HepG2 (cell line): ENCODE results near the gene DNAL4. TPM values are rescaled to one million over a fixed set of nuclear protein-coding genes. Genes with fewer than 3 reads are reported as not detected.

ENCODE experiments used
- ARNT2 ChIP-seq: sonication (generic); formaldehyde crosslinking; IDR thresholded peaks from 2 replicates; pipeline ENCODE4 v1.8.0; 2022; ENCODE audit warnings: mild to moderate bottlenecking, low read depth, missing genetic modification reagents, moderate library complexity
- CCDC6 ChIP-seq: sonication (generic); formaldehyde crosslinking; IDR thresholded peaks from 2 replicates; pipeline ENCODE4 v1.8.1; 2022; ENCODE audit warnings: mild to moderate bottlenecking, missing genetic modification reagents, moderate library complexity
- CEBPG ChIP-seq: IDR thresholded peaks from 2 replicates; pipeline ENCODE4 v1.6.1; 2016
- CREM ChIP-seq, 2 experiments: sonication (generic) in 1 of 2; formaldehyde crosslinking in 1 of 2; IDR thresholded peaks; 2 replicates each; pipeline versions ENCODE4 v1.4.0 to v1.6.1; 2016 to 2020; ENCODE audit warnings: antibody characterized with exemption in 1 of 2, mild to moderate bottlenecking in 1 of 2, missing genetic modification reagents in 1 of 2
- FOXK2 ChIP-seq: fragments of 450-650 bp; IDR thresholded peaks from 2 replicates; pipeline ENCODE4 v1.6.1; 2016
- JUN ChIP-seq: sonication (generic); formaldehyde crosslinking; IDR thresholded peaks from 2 replicates; pipeline ENCODE4 v1.4.0; 2020; ENCODE audit warnings: mild to moderate bottlenecking, missing genetic modification reagents
- KDM5B ChIP-seq: sonication (generic); formaldehyde crosslinking; IDR thresholded peaks from 2 replicates; pipeline ENCODE4 v1.4.0; 2020; ENCODE audit warnings: missing genetic modification reagents, mild to moderate bottlenecking, borderline replicate concordance
- RARG ChIP-seq: sonication (generic); formaldehyde crosslinking; IDR thresholded peaks from 2 replicates; pipeline ENCODE4 v1.4.0; 2020; ENCODE audit warnings: low read depth, mild to moderate bottlenecking, missing genetic modification reagents
- RELA ChIP-seq: sonication (generic); formaldehyde crosslinking; IDR thresholded peaks from 2 replicates; pipeline ENCODE4 v1.4.0; 2020; ENCODE audit warnings: missing genetic modification reagents
- SPEN ChIP-seq: sonication (generic); formaldehyde crosslinking; IDR thresholded peaks from 2 replicates; pipeline ENCODE4 v1.5.1; 2020; ENCODE audit warnings: low read depth, mild to moderate bottlenecking, missing genetic modification reagents
- ZFP36L2 ChIP-seq: sonication (generic); formaldehyde crosslinking; IDR thresholded peaks from 2 replicates; pipeline ENCODE4 v1.4.0; 2020; ENCODE audit warnings: missing genetic modification reagents
- ZNF234 ChIP-seq: sonication (generic); formaldehyde crosslinking; conservative IDR thresholded peaks from 2 replicates; pipeline ENCODE4 v1.5.1; 2020; ENCODE audit warnings: mild to moderate bottlenecking, missing genetic modification reagents
- ZNF260 ChIP-seq: sonication (generic); formaldehyde crosslinking; IDR thresholded peaks from 2 replicates; pipeline ENCODE4 v1.4.0; 2020; ENCODE audit warnings: missing genetic modification reagents, low read depth, mild to moderate bottlenecking, borderline replicate concordance
- ZNF468 ChIP-seq: sonication (generic); formaldehyde crosslinking; IDR thresholded peaks from 2 replicates; pipeline ENCODE4 v1.8.0; 2022; ENCODE audit warnings: mild to moderate bottlenecking, moderate library complexity, missing genetic modification reagents
- ZNF484 ChIP-seq: sonication (generic); formaldehyde crosslinking; IDR thresholded peaks from 2 replicates; pipeline ENCODE4 v1.5.1; 2020; ENCODE audit warnings: mild to moderate bottlenecking, low read depth, missing genetic modification reagents, borderline replicate concordance
- ZNF543 ChIP-seq: sonication (generic); formaldehyde crosslinking; IDR thresholded peaks from 2 replicates; pipeline ENCODE4 v1.4.0; 2020; ENCODE audit warnings: mild to moderate bottlenecking, missing genetic modification reagents
- ZNF567 ChIP-seq: sonication (generic); formaldehyde crosslinking; IDR thresholded peaks from 2 replicates; pipeline ENCODE4 v1.8.1; 2023; ENCODE audit warnings: mild to moderate bottlenecking, missing genetic modification reagents, borderline replicate concordance
- ZNF747 ChIP-seq: sonication (generic); formaldehyde crosslinking; IDR thresholded peaks from 2 replicates; pipeline ENCODE4 v1.8.1; 2023; ENCODE audit warnings: missing genetic modification reagents, mild to moderate bottlenecking, borderline replicate concordance
- ZNF775 ChIP-seq: sonication (generic); formaldehyde crosslinking; IDR thresholded peaks from 2 replicates; pipeline ENCODE4 v1.4.0; 2020; ENCODE audit warnings: missing genetic modification reagents, mild to moderate bottlenecking, moderate library complexity, borderline replicate concordance
- polyA plus RNA-seq, 8 experiments: library from polyadenylated mRNA; depleted of rRNA in 3 of 8; stranded (reverse) in 7 of 8; unstranded in 1 of 8; fragments of >200 nt; fragmentation: Illumina TruSeq in 4 of 8; extraction: Trizol in 4 of 8; gene quantifications; 2 replicates each; pipeline versions ENCODE4 v1.2.1 to v1.2.3, GENCODE V29; 2011 to 2016; ENCODE audit warnings: low read depth in 4 of 8, missing spikeins in 1 of 8, mixed read lengths in 1 of 8; ENCODE audit not compliant: insufficient read depth in 1 of 8
- total RNA-seq, 5 experiments: library from RNA; depleted of rRNA; stranded (reverse); fragments of >200 nt; fragmentation: Illumina TruSeq; extraction: Trizol; gene quantifications; 2 replicates each; pipeline ENCODE4 v1.2.3, GENCODE V29; 2016; ENCODE audit warnings: low read depth in 1 of 5
- TF ChIP-seq, protein P1 (sequence below), 2 experiments: fragments of 450-650 bp in 1 of 2; sonication (generic) in 1 of 2; formaldehyde crosslinking in 1 of 2; IDR thresholded peaks; 2 replicates each; pipeline versions ENCODE4 v1.6.1 to v1.8.0; 2016 to 2022; ENCODE audit warnings: antibody characterized with exemption in 1 of 2, mild to moderate bottlenecking in 1 of 2, missing genetic modification reagents in 1 of 2
- TF ChIP-seq, protein P2 (sequence below): sonication (generic); formaldehyde crosslinking; IDR thresholded peaks from 2 replicates; pipeline ENCODE4 v1.8.1; 2023; ENCODE audit warnings: mild to moderate bottlenecking, missing genetic modification reagents

DNAL4 gene
- total and polyA plus RNA-seq, 2 of the 13 experiments (the other 11 are each of a cell fraction or from before 2014, with no cell fraction given): 8.0 to 10.7 TPM

DNA sequence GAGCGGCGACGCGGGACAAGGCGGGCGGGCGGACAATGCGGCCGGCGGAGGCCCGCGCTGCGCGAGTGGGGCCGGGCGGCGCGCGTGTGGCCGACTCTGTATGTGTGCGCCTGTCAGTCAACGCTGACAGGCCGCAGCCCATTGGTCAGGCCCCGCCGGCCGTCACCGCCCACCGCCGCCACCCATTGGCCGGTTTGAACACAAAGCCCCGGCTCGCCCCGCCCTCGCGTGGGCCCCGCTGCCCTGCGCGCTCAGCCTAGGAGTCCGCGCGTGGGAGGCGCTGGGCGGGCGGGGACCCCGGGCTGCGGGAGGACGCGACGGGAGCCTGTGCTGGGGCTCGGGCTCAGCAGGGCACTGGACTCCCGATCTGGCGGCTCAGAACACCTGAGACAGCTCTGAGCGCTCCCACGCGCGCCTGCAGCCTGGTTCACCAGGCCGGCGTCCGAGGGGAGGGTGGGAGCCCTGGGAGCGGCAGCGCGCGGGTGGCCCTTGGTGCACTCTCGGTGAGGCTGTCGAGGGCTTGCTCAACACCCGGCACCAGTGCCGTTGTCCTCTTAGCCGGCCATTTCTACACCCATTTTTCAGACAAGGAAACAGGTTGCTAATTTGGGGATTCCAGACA lies 37.9 kb downstream of the DNAL4 start, which contains the start of gene SUN2 (continued):
- TF ChIP-seq ZNF543 (CRISPR knock-in tag): no peak
- no peak for TF ChIP-seq ARNT2
- no peak for TF ChIP-seq ZNF484 (CRISPR knock-in tag)
- TF ChIP-seq, protein P1, sequence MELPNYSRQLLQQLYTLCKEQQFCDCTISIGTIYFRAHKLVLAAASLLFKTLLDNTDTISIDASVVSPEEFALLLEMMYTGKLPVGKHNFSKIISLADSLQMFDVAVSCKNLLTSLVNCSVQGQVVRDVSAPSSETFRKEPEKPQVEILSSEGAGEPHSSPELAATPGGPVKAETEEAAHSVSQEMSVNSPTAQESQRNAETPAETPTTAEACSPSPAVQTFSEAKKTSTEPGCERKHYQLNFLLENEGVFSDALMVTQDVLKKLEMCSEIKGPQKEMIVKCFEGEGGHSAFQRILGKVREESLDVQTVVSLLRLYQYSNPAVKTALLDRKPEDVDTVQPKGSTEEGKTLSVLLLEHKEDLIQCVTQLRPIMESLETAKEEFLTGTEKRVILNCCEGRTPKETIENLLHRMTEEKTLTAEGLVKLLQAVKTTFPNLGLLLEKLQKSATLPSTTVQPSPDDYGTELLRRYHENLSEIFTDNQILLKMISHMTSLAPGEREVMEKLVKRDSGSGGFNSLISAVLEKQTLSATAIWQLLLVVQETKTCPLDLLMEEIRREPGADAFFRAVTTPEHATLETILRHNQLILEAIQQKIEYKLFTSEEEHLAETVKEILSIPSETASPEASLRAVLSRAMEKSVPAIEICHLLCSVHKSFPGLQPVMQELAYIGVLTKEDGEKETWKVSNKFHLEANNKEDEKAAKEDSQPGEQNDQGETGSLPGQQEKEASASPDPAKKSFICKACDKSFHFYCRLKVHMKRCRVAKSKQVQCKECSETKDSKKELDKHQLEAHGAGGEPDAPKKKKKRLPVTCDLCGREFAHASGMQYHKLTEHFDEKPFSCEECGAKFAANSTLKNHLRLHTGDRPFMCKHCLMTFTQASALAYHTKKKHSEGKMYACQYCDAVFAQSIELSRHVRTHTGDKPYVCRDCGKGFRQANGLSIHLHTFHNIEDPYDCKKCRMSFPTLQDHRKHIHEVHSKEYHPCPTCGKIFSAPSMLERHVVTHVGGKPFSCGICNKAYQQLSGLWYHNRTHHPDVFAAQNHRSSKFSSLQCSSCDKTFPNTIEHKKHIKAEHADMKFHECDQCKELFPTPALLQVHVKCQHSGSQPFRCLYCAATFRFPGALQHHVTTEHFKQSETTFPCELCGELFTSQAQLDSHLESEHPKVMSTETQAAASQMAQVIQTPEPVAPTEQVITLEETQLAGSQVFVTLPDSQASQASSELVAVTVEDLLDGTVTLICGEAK (IDR thresholded peaks at IDR 0.05): no peak
- TF ChIP-seq, protein P1 (CRISPR knock-in tag; IDR thresholded peaks at IDR 0.05): no peak
- no peak for TF ChIP-seq ZNF747 (CRISPR knock-in tag)
- TF ChIP-seq, protein P2, sequence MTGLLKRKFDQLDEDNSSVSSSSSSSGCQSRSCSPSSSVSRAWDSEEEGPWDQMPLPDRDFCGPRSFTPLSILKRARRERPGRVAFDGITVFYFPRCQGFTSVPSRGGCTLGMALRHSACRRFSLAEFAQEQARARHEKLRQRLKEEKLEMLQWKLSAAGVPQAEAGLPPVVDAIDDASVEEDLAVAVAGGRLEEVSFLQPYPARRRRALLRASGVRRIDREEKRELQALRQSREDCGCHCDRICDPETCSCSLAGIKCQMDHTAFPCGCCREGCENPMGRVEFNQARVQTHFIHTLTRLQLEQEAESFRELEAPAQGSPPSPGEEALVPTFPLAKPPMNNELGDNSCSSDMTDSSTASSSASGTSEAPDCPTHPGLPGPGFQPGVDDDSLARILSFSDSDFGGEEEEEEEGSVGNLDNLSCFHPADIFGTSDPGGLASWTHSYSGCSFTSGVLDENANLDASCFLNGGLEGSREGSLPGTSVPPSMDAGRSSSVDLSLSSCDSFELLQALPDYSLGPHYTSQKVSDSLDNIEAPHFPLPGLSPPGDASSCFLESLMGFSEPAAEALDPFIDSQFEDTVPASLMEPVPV (CRISPR knock-in tag): no peak
- no peak for TF ChIP-seq ZNF567
- no peak for TF ChIP-seq FOXK2
- TF ChIP-seq ZFP36L2 (CRISPR knock-in tag): no peak
- no peak for TF ChIP-seq JUN (CRISPR knock-in tag)
- TF ChIP-seq ZNF775 (CRISPR knock-in tag): no peak
- no peak; the same call in 1 of the 2 replicates for TF ChIP-seq ZNF468 (CRISPR knock-in tag)
- no peak for TF ChIP-seq ZNF260
- TF ChIP-seq KDM5B (CRISPR knock-in tag): no peak
- no peak for TF ChIP-seq SPEN (CRISPR knock-in tag)
- no peak for TF ChIP-seq RELA (CRISPR knock-in tag)
- TF ChIP-seq CEBPG (CRISPR knock-in tag): no peak
- TF ChIP-seq RARG (CRISPR knock-in tag): no peak
- TF ChIP-seq ZNF234 (CRISPR knock-in tag): no peak
- no peak for TF ChIP-seq CCDC6 (CRISPR knock-in tag)
- no peak for TF ChIP-seq CREM (IDR thresholded peaks at IDR 0.05)
- TF ChIP-seq CREM (CRISPR knock-in tag; IDR thresholded peaks at IDR 0.05): no peak
